HG02798 (cell line): ENCODE results near the gene PRPF38B.

ENCODE experiments used
- ATAC-seq: cut with Tn5 transposase; IDR thresholded peaks from one replicate; pipeline ENCODE4 v1.9.1; 2021; ENCODE audit warnings: mild to moderate bottlenecking; ENCODE audit not compliant: unreplicated experiment, poor library complexity

Gene PRPF38B

GRCh38 chr1:108716437-108717230 is 24.5 kb downstream of the PRPF38B start:
- no peak for ATAC-seq

GRCh38 chr1:108717774-108718316 is 25.7 kb downstream of the PRPF38B start:
- no peak for ATAC-seq

GRCh38 chr1:108718927-108719655 is 27.0 kb downstream of the PRPF38B start:
- ATAC-seq: no peak

- ATAC-seq: no peak
These were observed 27.7 kb downstream of the PRPF38B start for GRCh38 chr1:108719656-108720435.

- ATAC-seq: no peak
These were observed 30.2 kb downstream of the PRPF38B start for GRCh38 chr1:108722292-108722691.

- no peak for ATAC-seq
These were observed 33.8 kb downstream of the PRPF38B start for GRCh38 chr1:108725906-108726305.

- no peak for ATAC-seq
These were observed 36.3 kb downstream of the PRPF38B start for GRCh38 chr1:108728327-108728923.

- ATAC-seq: no peak
These were observed 37.4 kb downstream of the PRPF38B start for GRCh38 chr1:108729481-108729880.

DNA sequence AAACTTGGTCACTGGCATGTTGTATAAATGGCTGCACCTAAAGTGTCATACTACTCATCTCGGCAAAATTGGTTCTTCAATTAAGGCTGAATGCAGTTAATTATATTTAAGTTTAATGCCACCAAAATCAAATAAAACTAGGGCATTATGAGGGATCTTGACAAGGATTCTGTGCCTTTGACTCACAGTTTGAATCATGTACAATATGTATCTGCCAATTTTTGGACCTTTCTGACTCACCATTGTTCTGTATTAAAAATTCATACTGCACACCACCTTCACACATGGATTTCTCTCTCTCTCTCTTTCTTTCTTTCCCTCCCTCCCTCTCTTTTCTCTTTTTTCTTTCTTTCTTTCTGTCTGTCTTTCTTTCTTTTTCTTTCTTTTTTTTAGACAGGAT is 40.3 kb downstream of the PRPF38B start:
- ATAC-seq: no peak

DNA sequence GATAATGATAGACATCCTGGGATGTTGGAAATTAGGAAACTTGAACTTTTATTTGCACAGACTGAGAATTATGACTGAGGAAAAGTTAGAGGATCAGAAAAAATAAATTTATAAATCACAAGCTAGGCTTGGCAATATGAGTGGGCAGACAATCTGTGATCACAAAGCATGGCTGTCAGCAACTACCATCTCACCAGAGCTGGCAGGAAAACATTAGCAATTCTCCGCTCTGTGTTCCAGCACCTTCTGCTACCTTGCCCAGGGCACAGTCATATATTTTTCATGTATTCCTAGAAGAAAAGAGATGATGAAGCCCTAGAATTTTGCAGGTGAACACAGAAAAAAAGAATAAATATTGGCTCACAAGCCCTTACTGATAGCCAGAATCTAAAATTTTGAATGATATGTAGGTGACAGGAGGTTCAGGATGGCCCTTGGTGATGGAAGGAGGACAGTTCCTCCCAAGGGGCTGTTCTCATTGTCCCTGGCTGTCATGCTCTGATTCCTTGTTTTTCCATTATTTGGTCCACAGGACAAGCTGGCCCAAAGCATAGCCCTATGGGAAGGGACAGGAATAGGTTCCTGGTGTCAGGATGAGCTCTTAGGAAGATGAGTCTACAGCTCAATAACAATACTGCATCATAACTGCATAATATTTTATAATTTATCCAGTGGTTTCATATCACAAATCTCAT is 42.2 kb downstream of the PRPF38B start:
- no peak for ATAC-seq

GRCh38 chr1:108742253-108742652 is 50.1 kb downstream of the PRPF38B start:
- no peak for ATAC-seq

GRCh38 chr1:108745980-108746381 is 53.9 kb downstream of the PRPF38B start:
- ATAC-seq: no peak

DNA sequence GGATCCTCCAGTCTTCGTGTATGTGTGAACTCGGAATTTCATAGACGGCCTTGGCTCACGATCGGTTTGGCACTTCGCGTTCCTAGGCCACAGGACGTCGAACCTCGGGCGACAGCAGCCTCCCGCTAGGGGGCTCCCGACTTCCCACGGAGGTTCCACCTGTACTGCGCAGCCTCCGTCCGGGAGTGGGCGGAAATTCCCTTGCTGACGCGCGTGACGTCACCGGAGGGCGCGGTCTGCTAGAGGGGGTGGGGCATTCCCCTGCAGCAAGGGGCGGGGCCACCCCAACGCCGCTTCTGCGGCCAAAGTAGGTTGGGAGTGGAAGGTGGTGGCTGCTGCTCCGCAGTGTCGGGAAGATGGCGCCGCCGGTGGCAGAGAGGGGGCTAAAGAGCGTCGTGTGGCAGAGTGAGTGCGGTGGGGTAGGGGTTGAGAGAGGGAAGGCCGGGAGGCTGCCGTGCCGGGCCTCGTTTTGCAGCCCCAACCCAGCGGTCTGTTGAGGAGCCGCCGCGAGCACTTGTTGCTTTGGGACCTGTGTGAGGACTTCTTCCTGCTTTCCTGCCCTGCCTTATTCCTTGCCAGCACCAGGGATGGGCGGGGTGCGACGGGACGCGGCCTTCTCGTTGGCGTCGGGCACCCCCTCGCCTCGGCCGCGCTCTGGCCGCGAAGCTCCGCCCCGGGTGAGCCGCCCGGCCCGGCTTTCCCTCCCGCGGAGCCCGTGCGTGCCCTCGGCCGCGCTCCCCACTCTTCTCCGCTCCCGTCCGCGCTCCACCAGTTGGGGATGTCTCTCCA is 54.5 kb downstream of the PRPF38B start, which contains the start of gene STXBP3:
TSS of gene STXBP3 (plus strand) at position 293 of the 789 bp plus-strand sequence. CDS start at position 357, 64 bp downstream.
- peak; percentile 94 for ATAC-seq

DNA sequence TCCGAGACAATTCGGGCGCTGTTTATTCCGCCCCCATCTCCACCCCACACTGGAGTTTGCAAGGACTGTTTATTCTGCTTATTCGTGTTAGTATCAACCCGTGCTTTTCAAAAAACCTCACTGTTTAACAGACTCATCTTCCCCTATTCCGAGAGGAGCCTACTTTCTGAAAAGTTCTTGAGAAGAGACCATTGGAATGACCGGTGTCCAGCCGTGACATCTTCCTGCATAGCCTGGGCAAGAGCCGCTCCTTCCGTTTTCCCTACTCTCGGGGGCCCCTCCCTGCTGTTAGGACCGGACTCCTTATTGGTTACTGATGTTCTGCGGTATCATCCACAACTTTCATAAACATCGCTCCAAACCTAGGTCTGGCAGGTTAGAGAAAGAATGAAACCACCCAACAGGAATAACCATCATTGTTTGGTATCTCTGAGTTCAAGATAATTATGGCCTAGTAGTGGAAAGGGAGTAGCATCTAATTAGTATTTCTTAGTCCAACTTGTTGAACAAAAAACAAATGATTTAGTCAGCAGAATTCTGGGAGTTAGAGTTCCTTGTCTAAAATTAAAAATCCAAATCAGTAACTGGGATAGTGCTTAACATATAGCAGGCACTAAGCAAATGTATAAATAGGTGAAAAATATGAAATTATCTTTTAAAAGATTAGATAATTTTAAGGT is 55.2 kb downstream of the PRPF38B start:
- peak; percentile 25 for ATAC-seq

- ATAC-seq: no peak
These were observed 55.8 kb downstream of the PRPF38B start for GRCh38 chr1:108747898-108748297.

DNA sequence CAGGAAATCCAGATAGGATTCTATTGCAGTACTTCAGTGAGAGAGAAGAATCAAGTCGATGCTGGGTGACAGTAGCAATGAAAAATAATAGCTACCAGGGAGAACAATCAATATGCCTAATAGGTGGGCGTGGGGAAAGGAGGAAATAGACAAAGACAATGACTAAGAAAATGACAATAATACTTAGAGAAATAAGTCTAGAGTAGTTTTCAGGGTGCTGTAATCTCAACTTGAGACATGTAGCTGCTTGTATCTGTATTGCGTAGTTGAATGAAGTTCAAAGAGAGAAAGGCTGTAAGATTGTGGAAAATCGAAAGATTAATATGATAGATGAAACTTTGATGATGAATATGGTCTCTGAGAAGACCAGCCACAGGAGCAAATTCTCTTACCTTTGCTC is 57.0 kb downstream of the PRPF38B start:
- no peak for ATAC-seq

- no peak for ATAC-seq
These were observed 58.5 kb downstream of the PRPF38B start for GRCh38 chr1:108750476-108751181.
